ENCODE results near the gene PTDSS2. TPM values are rescaled to one million over a fixed set of nuclear protein-coding genes. Genes with fewer than 3 reads are reported as not detected.

The PTDSS2 gene
- total and polyA plus RNA-seq, 5 donors: 30.2 to 33.3 (median 30.9) TPM

DNA sequence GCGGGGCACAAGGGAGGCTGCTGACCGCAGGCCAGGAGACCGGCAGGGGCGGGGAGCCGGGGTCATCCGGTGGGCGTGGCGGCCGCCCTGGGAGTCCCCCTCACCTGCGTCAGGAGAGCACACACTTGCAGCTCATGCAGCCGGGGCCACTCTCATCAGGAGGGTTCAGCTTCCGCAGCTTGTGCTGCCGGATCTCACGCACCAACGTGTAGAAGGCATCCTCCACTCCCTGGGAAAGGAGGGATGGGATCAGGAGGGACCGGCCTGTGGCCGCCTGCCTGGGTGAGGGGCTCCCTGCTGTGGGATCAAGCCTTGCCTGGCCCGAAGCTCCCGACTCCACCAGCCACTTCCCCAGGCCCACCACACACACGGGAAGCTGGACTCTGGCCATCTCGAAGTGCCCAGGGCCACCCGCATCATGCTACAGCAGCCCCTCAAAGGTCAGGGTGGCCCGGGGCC lies 82.5 kb downstream of the PTDSS2 start:
- Histone ChIP-seq H3K27ac (ENCODE audit: low read length) (no peak overlapping the region), H3K4me1 (ENCODE audit: control insufficient read depth, insufficient read depth, low read length) (no peaks in the 10 kb centered on the region)

DNA sequence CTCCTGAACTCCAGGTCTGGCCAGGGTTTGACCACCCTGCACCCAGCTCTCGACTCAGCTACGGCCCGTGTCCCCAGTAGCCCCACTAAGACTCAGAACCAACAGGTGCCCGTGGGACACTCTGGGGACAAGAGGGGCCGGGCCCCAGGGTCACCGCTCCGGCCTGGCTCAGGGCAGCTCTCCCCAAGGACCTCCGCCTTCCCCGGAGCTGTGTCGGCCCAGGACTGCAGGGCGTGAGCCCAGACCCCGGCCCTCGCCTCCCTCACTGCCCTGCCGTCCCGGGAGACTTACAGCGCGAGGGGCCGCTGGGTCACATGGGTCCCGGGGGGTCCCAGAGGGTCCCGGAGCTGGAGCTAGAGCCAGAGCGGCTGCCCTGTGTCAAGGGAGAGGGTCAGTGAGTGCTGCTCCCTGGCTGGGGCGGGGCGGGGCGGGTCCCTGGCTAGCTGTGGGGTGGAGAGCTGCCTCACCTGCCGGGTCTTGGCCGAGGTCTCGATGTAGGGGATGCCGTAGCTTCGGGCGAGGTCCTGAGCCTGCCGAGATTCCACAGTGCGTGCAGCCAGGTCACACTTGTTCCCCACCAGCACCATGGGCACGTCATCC lies 83.0 kb downstream of the PTDSS2 start:
- no peaks in the 10 kb centered on the region for H3K4me1 ChIP-seq (ENCODE audit: control insufficient read depth, insufficient read depth, low read length)
- H3K9me3 ChIP-seq (ENCODE audit: control insufficient read depth, low read length): no peaks in the 10 kb centered on the region
- no peaks in the 10 kb centered on the region for H3K27me3 ChIP-seq (ENCODE audit: control insufficient read depth, insufficient read depth)
- peak in 2 of 3 donors; percentile 24 to 51 for DNase-seq
- no peak for ATAC-seq
- 94% methylated on average over 33 of the region's 33 CpGs for WGBS
- H3K4me3 ChIP-seq (ENCODE audit: low read length): no peak overlapping the region
- no peak overlapping the region for H3K27ac ChIP-seq (ENCODE audit: low read length)
- intact Hi-C loops (cut with DNase I): no loop called here

More for the DNA sequence above, 82.5 kb downstream of the PTDSS2 start:
- Histone ChIP-seq H3K27me3 (ENCODE audit: control insufficient read depth, insufficient read depth) (no peaks in the 10 kb centered on the region), H3K9me3 (ENCODE audit: control insufficient read depth, low read length) (no peaks in the 10 kb centered on the region), H3K4me3 (ENCODE audit: low read length) (no peak overlapping the region)
- intact Hi-C loops (cut with DNase I): no loop called here
- ATAC-seq: no peak
- WGBS: 80% methylated on average over 23 of the region's 23 CpGs
- peak in 1 of 3 donors; percentile 59 for DNase-seq

DNA sequence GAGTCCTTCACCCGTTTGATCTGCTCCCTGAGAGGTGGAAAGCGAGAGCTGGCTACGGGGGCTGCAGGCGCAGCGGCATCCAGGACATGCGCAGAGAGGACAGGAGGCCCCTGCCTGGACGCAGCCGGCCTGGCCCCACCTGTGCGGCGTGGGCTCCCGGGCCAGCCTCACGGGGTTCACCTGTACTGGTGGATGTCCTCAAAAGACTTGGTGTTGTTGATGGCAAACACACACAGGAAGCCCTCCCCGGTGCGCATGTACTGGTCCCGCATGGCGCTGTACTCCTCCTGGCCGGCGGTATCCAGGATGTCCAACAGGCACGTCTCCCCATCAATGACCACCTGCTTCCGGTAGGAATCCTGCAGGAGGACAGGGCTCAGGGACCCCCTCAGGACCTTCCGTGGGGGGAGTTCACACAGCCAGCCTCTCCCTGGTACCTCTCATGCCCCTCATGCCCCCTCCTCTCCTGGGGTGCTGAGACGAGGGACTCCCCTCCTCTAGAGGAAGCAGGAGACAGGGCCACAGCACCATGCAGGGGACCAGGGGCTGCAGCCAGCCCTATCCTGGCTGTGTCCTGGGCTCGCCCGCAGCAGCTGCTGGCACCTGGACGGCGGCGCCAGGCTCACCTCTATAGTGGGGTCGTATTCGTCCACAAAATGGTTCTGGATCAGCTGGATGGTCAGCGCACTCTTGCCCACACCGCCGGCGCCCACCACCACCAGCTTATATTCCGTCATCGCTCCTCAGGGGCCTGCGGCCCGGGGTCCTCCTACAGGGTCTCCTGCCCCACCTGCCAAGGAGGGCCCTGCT lies 83.7 kb downstream of the PTDSS2 start:
- no peaks in the 10 kb centered on the region for H3K4me1 ChIP-seq (ENCODE audit: control insufficient read depth, insufficient read depth, low read length)
- WGBS: 91% methylated on average over 37 of the region's 37 CpGs
- intact Hi-C loops (cut with DNase I): no loop called here

DNA sequence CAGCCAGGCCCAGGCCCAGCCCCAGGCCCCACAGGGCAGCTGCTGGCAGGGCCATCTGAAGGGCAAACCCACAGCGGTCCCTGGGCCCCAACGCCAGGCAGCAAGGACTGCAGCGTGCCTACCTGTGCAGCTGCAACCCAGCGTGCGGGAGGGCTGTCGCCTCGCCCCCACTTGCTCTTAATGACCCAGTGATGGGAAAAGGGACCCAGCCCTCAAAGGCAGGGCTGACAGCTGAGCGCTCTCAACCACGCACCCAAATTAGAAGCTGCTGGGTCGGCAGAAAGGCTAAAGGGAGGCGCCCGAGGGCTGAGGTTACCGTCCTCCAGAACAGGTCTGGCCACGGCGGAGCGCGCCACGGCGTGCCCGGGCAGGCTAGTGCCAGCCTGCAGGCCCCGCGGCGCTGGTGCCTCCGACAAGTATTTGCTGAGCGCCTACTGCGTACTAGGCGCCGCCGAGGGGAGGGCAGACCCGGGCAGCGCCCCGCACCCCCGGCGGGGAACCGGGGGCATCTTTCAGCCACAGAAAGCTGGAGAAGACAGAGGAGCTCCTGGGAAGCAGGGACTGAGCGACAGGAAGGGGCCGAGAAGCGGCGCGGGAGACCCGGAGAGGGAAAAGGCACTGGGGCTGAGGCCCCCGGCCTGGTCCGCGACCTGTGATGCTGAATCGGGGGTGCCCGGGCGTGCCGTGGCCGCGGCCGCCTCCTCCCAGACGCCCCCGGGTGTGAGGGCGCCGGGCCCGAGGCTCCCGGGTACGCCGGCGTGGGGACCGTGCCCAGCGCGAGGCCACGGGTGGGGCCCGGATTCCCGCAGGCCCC lies 84.5 kb downstream of the PTDSS2 start:
- peak in 2 of 3 donors; percentile 70 to 75 for DNase-seq
- ATAC-seq: no peak
- intact Hi-C loops (cut with DNase I): no loop called here
- H3K4me3 ChIP-seq (ENCODE audit: low read length): peak overlapping the region; percentile 79
- H3K27ac ChIP-seq (ENCODE audit: low read length): no peak overlapping the region
- H3K4me1 ChIP-seq (ENCODE audit: control insufficient read depth, insufficient read depth, low read length): no peaks in the 10 kb centered on the region
- H3K9me3 ChIP-seq (ENCODE audit: control insufficient read depth, low read length): no peaks in the 10 kb centered on the region
- WGBS: 9% methylated on average over 66 of the region's 66 CpGs
- H3K27me3 ChIP-seq (ENCODE audit: control insufficient read depth, insufficient read depth): no peaks in the 10 kb centered on the region

More for the DNA sequence above, 83.7 kb downstream of the PTDSS2 start:
- DNase-seq: peak in 2 of 3 donors; percentile 18 to 69
- no peak for ATAC-seq
- no peaks in the 10 kb centered on the region for H3K9me3 ChIP-seq (ENCODE audit: control insufficient read depth, low read length)
- H3K27ac ChIP-seq (ENCODE audit: low read length): no peak overlapping the region
- no peak overlapping the region for H3K4me3 ChIP-seq (ENCODE audit: low read length)
- H3K27me3 ChIP-seq (ENCODE audit: control insufficient read depth, insufficient read depth): no peaks in the 10 kb centered on the region

DNA sequence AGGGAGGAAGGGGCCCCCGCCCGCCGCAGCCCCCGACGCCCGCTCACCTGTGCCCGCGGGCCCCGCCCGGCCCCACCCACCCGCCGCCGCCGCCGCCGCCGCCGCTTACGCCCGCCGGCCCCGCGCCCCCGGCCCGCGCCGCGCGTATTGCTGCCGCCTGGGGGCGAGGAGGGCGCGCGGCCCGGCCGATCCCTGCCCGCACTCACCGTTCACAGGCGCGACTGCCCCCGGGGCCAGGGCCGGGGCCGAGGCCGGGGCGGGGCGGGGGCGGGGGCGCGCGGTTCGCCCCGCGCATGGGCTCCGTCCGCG lies 85.1 kb downstream of the PTDSS2 start:
- H3K4me3 ChIP-seq (ENCODE audit: low read length): peak overlapping the region; percentile 79
- H3K27ac ChIP-seq (ENCODE audit: low read length): no peak overlapping the region
- WGBS: 1% methylated on average over 50 of the region's 56 CpGs
- H3K4me1 ChIP-seq (ENCODE audit: control insufficient read depth, insufficient read depth, low read length): no peaks in the 10 kb centered on the region
- no peak for ATAC-seq
- no peak for DNase-seq
- H3K9me3 ChIP-seq (ENCODE audit: control insufficient read depth, low read length): no peaks in the 10 kb centered on the region
- intact Hi-C loops (cut with DNase I): no loop called here
- no peaks in the 10 kb centered on the region for H3K27me3 ChIP-seq (ENCODE audit: control insufficient read depth, insufficient read depth)

DNA sequence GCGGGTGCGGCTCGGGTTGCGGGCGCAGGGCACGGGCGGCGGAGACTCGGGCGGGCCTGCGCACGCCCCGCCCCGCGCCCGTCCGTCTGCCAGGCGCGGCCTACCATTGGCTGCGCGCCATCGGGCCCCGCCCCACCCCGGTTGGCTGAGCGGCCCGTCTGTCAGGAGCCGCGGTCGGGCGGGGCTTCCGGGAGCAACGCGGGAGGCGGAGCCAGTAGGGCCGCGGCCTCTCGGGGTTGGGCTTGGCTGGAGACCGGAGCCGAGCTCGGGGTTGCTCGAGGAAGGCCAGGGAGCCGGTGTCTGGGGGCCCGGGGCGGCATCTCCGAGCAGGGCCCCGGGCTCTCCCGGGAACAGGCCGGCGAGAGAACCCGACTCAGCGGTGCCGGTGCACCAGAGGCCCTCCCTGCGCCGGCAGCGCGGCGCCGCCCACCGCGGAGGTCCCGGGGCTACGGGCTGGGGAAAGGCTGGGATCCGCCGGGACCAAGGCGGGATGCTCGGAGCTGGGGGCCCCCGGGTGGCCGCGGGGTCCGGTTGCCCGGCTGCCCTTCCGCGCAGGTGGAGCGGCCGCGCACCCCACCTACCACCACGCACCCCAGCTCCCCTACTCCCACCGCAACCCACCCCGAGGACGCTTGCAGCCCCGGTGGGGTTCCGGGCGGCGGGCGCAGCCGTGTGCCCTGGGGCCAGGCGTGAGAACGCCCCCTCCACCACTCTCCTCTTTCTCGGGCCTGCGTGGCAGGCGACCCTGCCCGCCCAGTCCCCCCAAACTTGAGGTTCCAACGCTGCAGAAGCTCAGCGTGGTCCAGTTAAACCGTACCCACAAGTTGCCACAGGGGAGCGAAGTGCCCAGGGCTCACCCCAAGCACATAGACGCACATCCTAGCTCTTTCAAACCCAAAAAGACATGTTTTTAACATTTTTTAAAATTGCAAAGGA lies 85.7 kb downstream of the PTDSS2 start, which contains the start of gene HRAS:
Gene HRAS (minus strand): TSS at position 58 of the 936 bp plus-strand sequence.
- H3K4me1 ChIP-seq (ENCODE audit: control insufficient read depth, insufficient read depth, low read length): no peaks in the 10 kb centered on the region
- H3K4me3 ChIP-seq (ENCODE audit: low read length): peak within 1 kb of the TSS; percentile 79
- H3K9me3 ChIP-seq (ENCODE audit: control insufficient read depth, low read length): no peaks in the 10 kb centered on the region
- H3K27ac ChIP-seq (ENCODE audit: low read length): no peak within 1 kb of the TSS
- 3% methylated on average over 97 of the region's 97 CpGs for WGBS
- intact Hi-C loops (cut with DNase I): no loop called here
- ATAC-seq: peak; percentile 92
- H3K27me3 ChIP-seq (ENCODE audit: control insufficient read depth, insufficient read depth): no peaks in the 10 kb centered on the region
- DNase-seq: peak; percentile 94 to 98 (median 97)

DNA sequence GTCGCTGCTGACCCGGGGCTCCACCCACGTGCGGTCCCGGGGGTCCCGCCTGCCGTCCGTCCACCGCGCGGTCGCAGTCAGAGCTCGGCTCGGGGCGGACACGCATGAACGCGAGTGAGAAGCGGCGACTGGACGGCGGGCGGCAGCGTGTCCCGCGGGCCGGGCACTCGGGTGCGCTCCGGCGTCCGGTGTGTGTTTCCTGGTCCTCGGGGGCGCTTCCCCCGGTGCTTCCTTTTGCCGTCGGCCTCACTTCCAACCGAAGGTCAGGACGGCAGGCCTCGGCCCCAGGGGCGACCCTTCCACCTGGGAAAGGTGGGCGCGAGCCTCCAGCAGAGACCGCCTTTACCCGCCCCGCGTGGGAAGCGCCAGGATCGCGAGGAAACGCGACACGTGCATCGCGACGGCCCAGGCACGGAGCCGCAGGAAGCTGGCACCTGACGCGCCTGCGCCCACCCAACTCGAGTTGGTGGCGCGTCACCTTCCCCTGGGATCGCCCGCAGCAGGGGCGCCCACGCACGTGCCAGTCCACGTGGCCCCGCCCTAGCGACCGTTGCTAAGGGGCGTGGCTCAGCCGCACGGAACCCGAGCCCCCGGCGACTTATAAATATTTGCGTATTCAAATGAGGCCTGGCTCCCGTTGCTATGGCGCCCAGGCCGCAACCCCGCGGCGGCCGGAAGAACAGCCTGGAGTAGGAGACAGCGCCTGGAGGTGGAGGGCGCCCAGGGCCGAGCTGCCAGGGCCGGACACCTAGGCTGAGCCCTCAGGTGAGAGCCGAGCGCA lies 87.0 kb downstream of the PTDSS2 start, which contains the start of gene LRRC56:
Gene LRRC56 (plus strand): TSS at position 687 of the 781 bp plus-strand sequence. CDS start 3,158 bp downstream, outside the sequence.
- DNase-seq: peak; percentile 82 to 93 (median 92)
- ATAC-seq: peak; percentile 17 to 43
- Histone ChIP-seq H3K9me3 (ENCODE audit: control insufficient read depth, low read length) (no peaks in the 10 kb centered on the region), H3K27ac (ENCODE audit: low read length) (no peak within 1 kb of the TSS), H3K4me3 (ENCODE audit: low read length) (peak within 1 kb of the TSS; percentile 4), H3K4me1 (ENCODE audit: control insufficient read depth, insufficient read depth, low read length) (no peaks in the 10 kb centered on the region), H3K27me3 (ENCODE audit: control insufficient read depth, insufficient read depth) (no peaks in the 10 kb centered on the region)
- intact Hi-C loops (cut with DNase I): no loop called here
- 3% methylated on average over 93 of the region's 93 CpGs for WGBS

DNA sequence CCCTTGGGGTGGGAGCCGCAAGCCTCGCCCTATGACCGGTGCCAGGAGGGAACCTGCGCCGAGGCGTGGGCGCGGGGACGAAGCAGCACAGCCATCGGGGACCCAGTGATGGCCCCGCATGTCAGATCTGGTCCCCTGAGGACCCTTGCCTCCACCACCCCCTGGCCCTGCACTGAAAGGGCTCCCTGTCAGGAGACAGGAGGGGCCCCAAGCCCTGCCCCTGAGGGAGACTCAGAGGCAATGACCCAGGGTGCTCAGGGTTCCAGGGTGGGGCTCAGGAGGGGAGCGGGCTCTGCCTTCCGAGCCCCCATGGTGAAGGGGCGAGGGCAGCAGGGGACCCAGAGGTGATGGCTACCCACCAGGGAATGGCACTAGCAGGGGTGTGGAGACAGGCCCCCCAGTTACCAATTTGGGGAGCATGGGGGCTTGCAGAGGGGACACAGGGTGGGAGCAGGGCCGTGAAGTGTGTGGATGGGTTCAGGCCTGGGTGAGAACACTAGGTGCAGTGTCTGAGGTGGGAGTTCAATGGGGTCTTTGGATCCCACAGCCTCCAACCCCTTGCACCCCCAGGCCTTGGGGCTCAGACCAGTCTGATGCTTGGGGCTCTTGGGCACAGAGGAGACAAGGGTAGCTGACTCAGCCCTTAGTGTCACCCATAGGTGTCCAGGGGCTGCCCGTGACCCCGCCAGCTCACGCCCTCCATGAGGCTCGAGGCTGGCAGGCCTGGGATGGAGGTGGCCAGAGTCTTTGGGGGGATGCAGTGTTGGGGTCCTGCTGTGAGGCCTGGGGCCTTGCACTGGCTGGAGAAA lies 87.7 kb downstream of the PTDSS2 start:
- no peaks in the 10 kb centered on the region for H3K27me3 ChIP-seq (ENCODE audit: control insufficient read depth, insufficient read depth)
- intact Hi-C loops (cut with DNase I): no loop called here
- no peaks in the 10 kb centered on the region for H3K9me3 ChIP-seq (ENCODE audit: control insufficient read depth, low read length)
- no peak for ATAC-seq
- WGBS: 52% methylated on average over 19 of the region's 19 CpGs
- H3K27ac ChIP-seq (ENCODE audit: low read length): no peak overlapping the region
- peak in 2 of 3 donors; percentile 13 to 57 for DNase-seq
- H3K4me3 ChIP-seq (ENCODE audit: low read length): no peak overlapping the region
- no peaks in the 10 kb centered on the region for H3K4me1 ChIP-seq (ENCODE audit: control insufficient read depth, insufficient read depth, low read length)

DNA sequence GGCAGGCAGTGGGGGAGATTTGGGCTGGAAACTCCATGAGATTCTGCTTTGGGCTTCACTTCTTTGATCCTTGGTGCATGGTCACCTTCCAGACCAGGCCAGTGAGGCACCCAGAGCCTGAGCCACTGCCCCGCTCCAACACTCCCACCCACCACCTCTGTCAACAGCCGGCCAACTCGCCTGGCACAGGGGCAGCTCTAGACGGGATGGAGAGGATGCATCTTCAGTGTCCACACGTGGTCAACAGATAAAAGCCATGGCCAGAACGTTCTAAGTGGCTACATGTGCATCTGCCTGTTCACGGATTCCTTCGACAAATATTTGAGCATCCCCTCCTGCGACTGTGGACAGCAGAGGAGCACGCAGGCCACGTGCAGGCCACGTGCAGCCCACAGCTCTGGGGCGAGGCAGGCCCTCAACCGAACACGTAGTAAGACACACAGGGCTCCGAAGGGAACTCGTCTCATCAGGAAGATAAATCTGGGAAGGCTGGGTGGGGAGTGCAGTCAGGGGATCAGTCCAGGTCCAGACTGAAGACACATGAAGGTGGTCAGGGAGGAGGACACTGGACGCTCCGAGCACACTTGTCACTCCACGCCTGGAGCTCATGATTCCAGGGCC lies 88.5 kb downstream of the PTDSS2 start:
- Histone ChIP-seq H3K9me3 (ENCODE audit: control insufficient read depth, low read length) (no peaks in the 10 kb centered on the region), H3K4me1 (ENCODE audit: control insufficient read depth, insufficient read depth, low read length) (no peaks in the 10 kb centered on the region), H3K27me3 (ENCODE audit: control insufficient read depth, insufficient read depth) (no peaks in the 10 kb centered on the region), H3K27ac (ENCODE audit: low read length) (no peak overlapping the region), H3K4me3 (ENCODE audit: low read length) (no peak overlapping the region)
- WGBS: 87% methylated on average over 20 of the region's 20 CpGs
- DNase-seq: peak in 2 of 3 donors; percentile 4 to 50
- ATAC-seq: no peak
- intact Hi-C loops (cut with DNase I): no loop called here

Data from right cardiac atrium (tissue), 5 donors.